CD14-positive monocyte (primary cell): ENCODE measurements around the gene CASP9. TPM values are rescaled to one million over a fixed set of nuclear protein-coding genes. Genes with fewer than 3 reads are reported as not detected.

ENCODE experiments used
- DNase-seq, 3 donors: peaks; one replicate each; pipeline ENCODE4 v3.0.0-alpha.2; 2011 to 2022
- H2AFZ ChIP-seq: 2 replicates; pipeline ENCODE4 v1.6.0; 2012; ENCODE audit warnings: mild to moderate bottlenecking, low read depth, low read length, inconsistent platforms; ENCODE audit not compliant: insufficient read depth, poor library complexity, severe bottlenecking
- H3K27ac ChIP-seq, 2 donors: 1 replicate in 1 of 2; 2 replicates in 1 of 2; pipeline ENCODE4 v1.5.1; 2012 to 2013; ENCODE audit warnings: low read length in 2 of 2, control low read depth in 1 of 2, inconsistent platforms in 1 of 2, low read depth in 1 of 2, mild to moderate bottlenecking in 1 of 2
- H3K27me3 ChIP-seq, 2 donors: one replicate each; pipeline versions ENCODE4 v1.6.0 to v1.6.1; 2011 to 2013; ENCODE audit warnings: low read length in 2 of 2; ENCODE audit not compliant: control insufficient read depth in 2 of 2, insufficient read depth in 2 of 2
- H3K36me3 ChIP-seq, 2 donors: replicated peaks in 1 of 2; 1 replicate in 1 of 2; 2 replicates in 1 of 2; pipeline versions ENCODE4 v1.5.1 to v1.6.1; 2012 to 2013; ENCODE audit warnings: low read length in 2 of 2, control low read depth in 1 of 2, inconsistent platforms in 1 of 2, mild to moderate bottlenecking in 1 of 2; ENCODE audit not compliant: insufficient read depth in 2 of 2, control insufficient read depth in 1 of 2
- H3K4me1 ChIP-seq, 2 donors: 1 replicate in 1 of 2; 2 replicates in 1 of 2; pipeline versions ENCODE4 v1.5.1 to v1.6.1; 2012 to 2013; ENCODE audit warnings: low read length in 2 of 2, control low read depth in 1 of 2, inconsistent platforms in 1 of 2, mild to moderate bottlenecking in 1 of 2, moderate library complexity in 1 of 2; ENCODE audit not compliant: insufficient read depth in 2 of 2, control insufficient read depth in 1 of 2
- H3K4me2 ChIP-seq: replicated peaks from 2 replicates; pipeline ENCODE3; 2012; ENCODE audit warnings: low read length, moderate library complexity, mild to moderate bottlenecking; ENCODE audit not compliant: poor library complexity, severe bottlenecking; ENCODE audit errors: extremely low read depth
- H3K4me3 ChIP-seq, 3 experiments: fragments of 200-600 bp in 1 of 3; sonication (generic) in 1 of 3; replicated peaks in 1 of 3; 1 replicate in 2 of 3; 2 replicates in 1 of 3; pipeline ENCODE4 v1.5.1; 2011 to 2013; ENCODE audit warnings: low read length in 3 of 3, mild to moderate bottlenecking in 3 of 3, control low read depth in 2 of 3, low read depth in 2 of 3, inconsistent platforms in 1 of 3, moderate library complexity in 1 of 3
- H3K79me2 ChIP-seq: 2 replicates; pipeline ENCODE4 v1.6.0; 2012; ENCODE audit warnings: mild to moderate bottlenecking, control low read depth, inconsistent platforms, low read length, moderate library complexity; ENCODE audit not compliant: insufficient read depth
- H3K9ac ChIP-seq: 2 replicates; pipeline ENCODE4 v1.6.0; 2017; ENCODE audit warnings: low read length, mild to moderate bottlenecking; ENCODE audit not compliant: insufficient read depth, poor library complexity, severe bottlenecking
- H3K9me3 ChIP-seq, 2 donors: replicated peaks in 1 of 2; 1 replicate in 1 of 2; 2 replicates in 1 of 2; pipeline versions ENCODE4 v1.5.1 to v1.6.1; 2012 to 2013; ENCODE audit warnings: low read length in 2 of 2, control low read depth in 1 of 2; ENCODE audit not compliant: control insufficient read depth in 1 of 2, insufficient read depth in 1 of 2
- H4K20me1 ChIP-seq: 2 replicates; pipeline ENCODE4 v1.6.0; 2012; ENCODE audit warnings: mild to moderate bottlenecking, low read length, control low read depth, moderate library complexity; ENCODE audit not compliant: insufficient read depth
- H3K27ac Mint-ChIP-seq, 7 donors: one replicate each; pipeline ENCODE4 v1.8.0; 2020; ENCODE audit warnings: mild to moderate bottlenecking in 7 of 7, mixed read lengths in 7 of 7, moderate library complexity in 6 of 7, inconsistent platforms in 2 of 7
- H3K27me3 Mint-ChIP-seq, 3 donors: one replicate each; pipeline ENCODE4 v1.8.0; 2021 to 2022; ENCODE audit warnings: low read depth in 3 of 3, mild to moderate bottlenecking in 3 of 3, mixed read lengths in 3 of 3, moderate library complexity in 3 of 3, inconsistent platforms in 1 of 3
- H3K36me3 Mint-ChIP-seq, 2 donors: one replicate each; pipeline ENCODE4 v1.8.0; 2020; ENCODE audit warnings: mixed read lengths in 2 of 2, inconsistent platforms in 1 of 2, mild to moderate bottlenecking in 1 of 2
- H3K4me1 Mint-ChIP-seq: one replicate; pipeline ENCODE4 v1.8.0; 2020; ENCODE audit warnings: mild to moderate bottlenecking, mixed read lengths
- H3K4me3 Mint-ChIP-seq, 2 donors: one replicate each; pipeline ENCODE4 v1.8.0; 2020; ENCODE audit warnings: mild to moderate bottlenecking in 2 of 2, mixed read lengths in 2 of 2, moderate library complexity in 1 of 2
- H3K9me3 Mint-ChIP-seq, 7 donors: one replicate each; pipeline ENCODE4 v1.8.0; 2020 to 2022; ENCODE audit warnings: mixed read lengths in 7 of 7, mild to moderate bottlenecking in 6 of 7, moderate library complexity in 6 of 7, inconsistent platforms in 2 of 7
- CTCF ChIP-seq: fragments of 200-600 bp; IDR thresholded peaks from one replicate; pipeline ENCODE4 v1.8.0; 2022; ENCODE audit warnings: antibody characterized with exemption, mild to moderate bottlenecking
- WGBS: methylation state at CpG from one replicate; pipeline ENCODE4 v1.1.5; 2013; ENCODE audit warnings: missing lambda C conversion rate; ENCODE audit not compliant: insufficient coverage; 5-methylcytosine and 5-hydroxymethylcytosine counted together
- intact Hi-C, 2 donors: fragments of 100-400 bp; cut with micrococcal nuclease; formaldehyde crosslinking; loops; one replicate each; pipeline versions ENCODE4 v1.15.0 to v1.15.1; 2023
- polyA minus RNA-seq: library from RNA; depleted of rRNA, polyadenylated mRNA; stranded (reverse); fragments of >200 nt; gene quantifications from 2 replicates; pipeline ENCODE4 v1.2.3, GENCODE V29; 2012
- polyA plus RNA-seq, 3 donors: library from polyadenylated mRNA; depleted of rRNA in 1 of 3; unstranded in 2 of 3; stranded (reverse) in 1 of 3; fragments of 300-500 nt in 2 of 3; fragments of >200 nt in 1 of 3; fragmentation: Illumina TruSeq in 2 of 3; gene quantifications; 1 replicate in 2 of 3; 2 replicates in 1 of 3; pipeline ENCODE4 v1.2.3, GENCODE V29; 2012 to 2021
- total RNA-seq, 12 experiments: library from RNA in 1 of 12; stranded (reverse) in 1 of 12; fragments of 120-200 nt in 1 of 12; gene quantifications; one replicate each; pipeline ENCODE4 v1.2.4 and lab custom pipeline; 2013 to 2026; ENCODE audit warnings: mixed read lengths in 6 of 12, inconsistent platforms in 1 of 12

CASP9 gene
- 19.9 TPM for total RNA-seq (2013)
- polyA plus RNA-seq (10 to 100 TPM; 15.1 to 21.5 (median 21.0) TPM), polyA minus RNA-seq (12.5 and 14.1 TPM in 2 replicates), total RNA-seq (lab: John Stamatoyannopoulos, UW) (4.3 to 50.9 (median 35.0) reads per million in 11 experiments)

GRCh38 chr1:15524021-15524282 lies at the start of gene CASP9:
Gene CASP9 (minus strand): TSS chr1:15524215. CDS start chr1:15524200, 15 bp downstream.
- H3K27ac Mint-ChIP-seq, result peak within 1 kb of the TSS; percentile 98 to 100 (median 99)
- H3K27ac ChIP-seq, result peak within 1 kb of the TSS; percentile 94
- peak within 1 kb of the TSS; percentile 76 for H3K9ac ChIP-seq
- H3K4me2 ChIP-seq, result peak within 1 kb of the TSS; percentile 84
- no peaks in the 10 kb centered on the region for H4K20me1 ChIP-seq
- H3K4me3 Mint-ChIP-seq, result peak within 1 kb of the TSS; percentile 85 to 91
- intact Hi-C loops, result loop anchor here in 1 of 2 donors (5.0 kb wide), 2 partner anchors 112 to 843 kb away; partner anchors contain the start of gene SZRD1
- TF ChIP-seq CTCF, result no peak
- peak within 1 kb of the TSS; percentile 68 for H2AFZ ChIP-seq
- peaks cover 43% of the 10 kb centered on the region for H3K4me1 Mint-ChIP-seq
- peaks cover 32 to 37% of the 10 kb centered on the region in 2 donors for H3K4me1 ChIP-seq
- H3K4me3 ChIP-seq, result peak within 1 kb of the TSS; percentile 60 to 99 (median 90)
- H3K36me3 Mint-ChIP-seq, result peaks cover 3 to 5% of the 10 kb centered on the region in 2 donors
- no peaks in the 10 kb centered on the region for H3K9me3 ChIP-seq
- no peaks in the 10 kb centered on the region for H3K36me3 ChIP-seq
- H3K27me3 ChIP-seq, result no peaks in the 10 kb centered on the region
- DNase-seq, result no peak
- under 1% methylated on average over 25 of the region's 27 CpGs for WGBS
- H3K9me3 Mint-ChIP-seq, result peaks cover 0 to 1% (median 0%) of the 10 kb centered on the region in 7 donors
- H3K79me2 ChIP-seq, result peaks cover 31% of the 10 kb centered on the region
- H3K27me3 Mint-ChIP-seq, result peaks cover 0 to 3% (median 0%) of the 10 kb centered on the region in 3 donors

- H3K9me3 ChIP-seq, result no peaks in the 10 kb centered on the region
- no peaks in the 10 kb centered on the region for H3K27me3 ChIP-seq
- no peak overlapping the region for H3K9ac ChIP-seq
- H3K4me3 Mint-ChIP-seq, result no peak overlapping the region
- no peaks in the 10 kb centered on the region for H4K20me1 ChIP-seq
- no peak overlapping the region for H3K27ac Mint-ChIP-seq
- peaks cover 32 to 34% of the 10 kb centered on the region in 2 donors for H3K36me3 Mint-ChIP-seq
- peaks cover 16 to 39% of the 10 kb centered on the region in 2 donors for H3K36me3 ChIP-seq
- no peaks in the 10 kb centered on the region for H3K4me1 ChIP-seq
- no peaks in the 10 kb centered on the region for H3K9me3 Mint-ChIP-seq
- H3K4me2 ChIP-seq, result no peak overlapping the region
- DNase-seq, result no peak
- no peaks in the 10 kb centered on the region for H3K79me2 ChIP-seq
- no peaks in the 10 kb centered on the region for H3K27me3 Mint-ChIP-seq
- 94% methylated on average over 6 of the region's 9 CpGs for WGBS
- H2AFZ ChIP-seq, result no peak overlapping the region
- intact Hi-C loops, result no loop called here
- no peak overlapping the region for H3K4me3 ChIP-seq
- no peak for TF ChIP-seq CTCF
- H3K27ac ChIP-seq, result no peak overlapping the region
- H3K4me1 Mint-ChIP-seq, result no peaks in the 10 kb centered on the region
Measured at GRCh38 chr1:15573477-15573876, 49.5 kb upstream of the CASP9 start.
